ENCODE results near the gene HSF2BP. TPM values are rescaled to one million over a fixed set of nuclear protein-coding genes. Genes with fewer than 3 reads are reported as not detected.

HSF2BP gene
- polyA plus RNA-seq, 1 donor from 2014 or later, result 0.89 TPM

DNA sequence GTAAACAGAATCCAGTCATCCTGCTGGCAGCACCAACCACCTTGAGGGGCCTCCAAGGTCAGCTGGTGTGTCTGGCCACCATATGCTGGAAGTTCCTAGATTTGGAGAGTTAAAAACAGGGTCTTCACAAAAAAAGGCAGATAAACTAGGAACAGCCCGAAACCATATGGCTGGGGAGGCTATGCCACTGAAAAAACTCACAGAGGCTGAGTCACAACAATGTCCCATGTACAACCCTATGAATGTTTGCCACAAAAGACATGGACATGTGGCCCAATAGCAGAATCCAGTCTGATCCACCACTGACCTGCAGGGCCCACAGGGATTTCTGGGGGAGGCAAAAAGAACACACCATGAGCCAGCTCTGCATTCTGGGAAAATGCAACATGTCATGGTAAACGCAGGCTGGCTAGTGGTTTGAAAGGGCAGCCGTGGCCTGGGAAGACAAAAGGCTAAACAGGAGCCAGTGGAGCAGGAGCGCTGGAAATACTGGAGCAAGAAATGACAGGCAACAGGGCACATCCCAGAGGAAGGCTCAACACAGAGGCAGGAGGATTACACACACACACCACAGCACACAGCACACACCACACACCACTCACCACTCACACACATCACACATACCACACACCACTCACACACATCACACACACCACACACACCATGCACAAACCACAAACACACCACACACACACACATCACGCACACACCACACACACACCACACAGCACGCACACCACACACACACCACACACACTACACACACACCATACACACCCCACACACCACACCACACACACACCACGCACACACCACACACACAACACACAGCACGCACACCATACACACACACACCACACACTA lies 55.4 kb downstream of the HSF2BP start:
- no peaks in the 10 kb centered on the region for H3K9me3 ChIP-seq (ENCODE audit: low read length)
- no peaks in the 10 kb centered on the region for H3K79me2 ChIP-seq (replicated peaks; ENCODE audit: insufficient read depth, low read length)
- H3K4me2 ChIP-seq (ENCODE audit: low read length), result no peak overlapping the region
- no peaks in the 10 kb centered on the region for H4K20me1 ChIP-seq (ENCODE audit: insufficient read depth)
- no peak overlapping the region for H3K9ac ChIP-seq (ENCODE audit: low read length)
- TF ChIP-seq MXI1 (conservative IDR thresholded peaks at IDR 0.05; ENCODE audit: poor library complexity, severe bottlenecking) (no peak), EP300 (conservative IDR thresholded peaks at IDR 0.05; ENCODE audit: poor library complexity, severe bottlenecking) (no peak), RAD21 (conservative IDR thresholded peaks at IDR 0.05) (no peak), TAF1 (IDR thresholded peaks at IDR 0.05; ENCODE audit: low read depth) (no peak), POLR2AphosphoS5 (IDR thresholded peaks at IDR 0.05) (no peak), EZH2 (IDR thresholded peaks at IDR 0.05; ENCODE audit: borderline replicate concordance, insufficient read depth, low read length, poor library complexity, severe bottlenecking) (no peak), SMC3 (conservative IDR thresholded peaks at IDR 0.05; ENCODE audit: poor library complexity) (no peak)
- TF ChIP-seq, protein P1, sequence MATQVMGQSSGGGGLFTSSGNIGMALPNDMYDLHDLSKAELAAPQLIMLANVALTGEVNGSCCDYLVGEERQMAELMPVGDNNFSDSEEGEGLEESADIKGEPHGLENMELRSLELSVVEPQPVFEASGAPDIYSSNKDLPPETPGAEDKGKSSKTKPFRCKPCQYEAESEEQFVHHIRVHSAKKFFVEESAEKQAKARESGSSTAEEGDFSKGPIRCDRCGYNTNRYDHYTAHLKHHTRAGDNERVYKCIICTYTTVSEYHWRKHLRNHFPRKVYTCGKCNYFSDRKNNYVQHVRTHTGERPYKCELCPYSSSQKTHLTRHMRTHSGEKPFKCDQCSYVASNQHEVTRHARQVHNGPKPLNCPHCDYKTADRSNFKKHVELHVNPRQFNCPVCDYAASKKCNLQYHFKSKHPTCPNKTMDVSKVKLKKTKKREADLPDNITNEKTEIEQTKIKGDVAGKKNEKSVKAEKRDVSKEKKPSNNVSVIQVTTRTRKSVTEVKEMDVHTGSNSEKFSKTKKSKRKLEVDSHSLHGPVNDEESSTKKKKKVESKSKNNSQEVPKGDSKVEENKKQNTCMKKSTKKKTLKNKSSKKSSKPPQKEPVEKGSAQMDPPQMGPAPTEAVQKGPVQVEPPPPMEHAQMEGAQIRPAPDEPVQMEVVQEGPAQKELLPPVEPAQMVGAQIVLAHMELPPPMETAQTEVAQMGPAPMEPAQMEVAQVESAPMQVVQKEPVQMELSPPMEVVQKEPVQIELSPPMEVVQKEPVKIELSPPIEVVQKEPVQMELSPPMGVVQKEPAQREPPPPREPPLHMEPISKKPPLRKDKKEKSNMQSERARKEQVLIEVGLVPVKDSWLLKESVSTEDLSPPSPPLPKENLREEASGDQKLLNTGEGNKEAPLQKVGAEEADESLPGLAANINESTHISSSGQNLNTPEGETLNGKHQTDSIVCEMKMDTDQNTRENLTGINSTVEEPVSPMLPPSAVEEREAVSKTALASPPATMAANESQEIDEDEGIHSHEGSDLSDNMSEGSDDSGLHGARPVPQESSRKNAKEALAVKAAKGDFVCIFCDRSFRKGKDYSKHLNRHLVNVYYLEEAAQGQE (IDR thresholded peaks at IDR 0.05; ENCODE audit: borderline replicate concordance), result no peak
- TF ChIP-seq, protein P2, sequence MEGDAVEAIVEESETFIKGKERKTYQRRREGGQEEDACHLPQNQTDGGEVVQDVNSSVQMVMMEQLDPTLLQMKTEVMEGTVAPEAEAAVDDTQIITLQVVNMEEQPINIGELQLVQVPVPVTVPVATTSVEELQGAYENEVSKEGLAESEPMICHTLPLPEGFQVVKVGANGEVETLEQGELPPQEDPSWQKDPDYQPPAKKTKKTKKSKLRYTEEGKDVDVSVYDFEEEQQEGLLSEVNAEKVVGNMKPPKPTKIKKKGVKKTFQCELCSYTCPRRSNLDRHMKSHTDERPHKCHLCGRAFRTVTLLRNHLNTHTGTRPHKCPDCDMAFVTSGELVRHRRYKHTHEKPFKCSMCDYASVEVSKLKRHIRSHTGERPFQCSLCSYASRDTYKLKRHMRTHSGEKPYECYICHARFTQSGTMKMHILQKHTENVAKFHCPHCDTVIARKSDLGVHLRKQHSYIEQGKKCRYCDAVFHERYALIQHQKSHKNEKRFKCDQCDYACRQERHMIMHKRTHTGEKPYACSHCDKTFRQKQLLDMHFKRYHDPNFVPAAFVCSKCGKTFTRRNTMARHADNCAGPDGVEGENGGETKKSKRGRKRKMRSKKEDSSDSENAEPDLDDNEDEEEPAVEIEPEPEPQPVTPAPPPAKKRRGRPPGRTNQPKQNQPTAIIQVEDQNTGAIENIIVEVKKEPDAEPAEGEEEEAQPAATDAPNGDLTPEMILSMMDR (IDR thresholded peaks at IDR 0.05; ENCODE audit: poor library complexity, severe bottlenecking), result no peak
- no peak overlapping the region for H3K4me3 ChIP-seq (ENCODE audit: low read length)
- no peak overlapping the region for H2AFZ ChIP-seq (ENCODE audit: low read depth, low read length)
- no peaks in the 10 kb centered on the region for H3K9me2 ChIP-seq (ENCODE audit: insufficient read depth, low read length)
- no peak overlapping the region for H3K27ac ChIP-seq (ENCODE audit: low read length)
- H3K27me3 ChIP-seq (ENCODE audit: insufficient read depth, low read depth, low read length), result no peaks in the 10 kb centered on the region
- H3K36me3 ChIP-seq (ENCODE audit: insufficient read depth, low read length), result no peaks in the 10 kb centered on the region
- no peaks in the 10 kb centered on the region for H3F3A ChIP-seq (ENCODE audit: insufficient read depth, low read length, poor library complexity, severe bottlenecking)

DNA sequence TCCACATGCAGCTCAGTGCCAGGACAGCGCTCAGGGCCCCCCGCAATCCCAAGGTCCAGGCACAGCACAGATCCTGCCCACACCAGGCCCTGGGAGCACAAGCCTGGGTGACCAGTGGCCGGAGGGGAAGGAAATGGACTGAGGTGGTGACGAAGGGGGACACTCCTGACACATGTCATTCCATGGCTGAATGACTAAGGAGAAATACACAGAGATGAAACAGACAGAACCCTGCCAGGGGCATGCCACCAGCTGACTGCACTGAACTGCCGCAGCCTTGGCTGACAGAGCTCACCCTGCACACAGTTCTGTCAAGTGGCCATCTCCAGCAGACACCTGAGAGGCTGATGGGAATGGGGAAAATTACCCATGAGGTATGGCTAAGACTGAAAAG lies 56.1 kb downstream of the HSF2BP start:
- Histone ChIP-seq H3K4me3 (ENCODE audit: low read length) (no peak overlapping the region), H3K4me2 (ENCODE audit: low read length) (no peak overlapping the region), H3K9me2 (ENCODE audit: insufficient read depth, low read length) (no peaks in the 10 kb centered on the region), H3K36me3 (ENCODE audit: insufficient read depth, low read length) (no peaks in the 10 kb centered on the region), H3K27ac (ENCODE audit: low read length) (no peak overlapping the region), H3K9ac (ENCODE audit: low read length) (no peak overlapping the region), H3K9me3 (ENCODE audit: low read length) (no peaks in the 10 kb centered on the region), H4K20me1 (ENCODE audit: insufficient read depth) (no peaks in the 10 kb centered on the region), H2AFZ (ENCODE audit: low read depth, low read length) (no peak overlapping the region), H3F3A (ENCODE audit: insufficient read depth, low read length, poor library complexity, severe bottlenecking) (no peaks in the 10 kb centered on the region), H3K79me2 (replicated peaks; ENCODE audit: insufficient read depth, low read length) (no peaks in the 10 kb centered on the region), H3K27me3 (ENCODE audit: insufficient read depth, low read depth, low read length) (no peaks in the 10 kb centered on the region)
- no peak for TF ChIP-seq POLR2AphosphoS5 (IDR thresholded peaks at IDR 0.05)
- TF ChIP-seq, protein P1 (IDR thresholded peaks at IDR 0.05; ENCODE audit: borderline replicate concordance), result no peak
